HG02852 (cell line): ENCODE data around the gene ADD3.
"Not testable (repeated sequence)": the region's sequence is repeated elsewhere in the genome, so short reads cannot be mapped to it uniquely, and the experiment has no call there.

Experiments
- ATAC-seq: cut with Tn5 transposase; IDR thresholded peaks from one replicate; pipeline ENCODE4 v1.9.1; 2021; ENCODE audit warnings: mild to moderate bottlenecking, moderate library complexity; ENCODE audit not compliant: unreplicated experiment

The ADD3 gene

DNA sequence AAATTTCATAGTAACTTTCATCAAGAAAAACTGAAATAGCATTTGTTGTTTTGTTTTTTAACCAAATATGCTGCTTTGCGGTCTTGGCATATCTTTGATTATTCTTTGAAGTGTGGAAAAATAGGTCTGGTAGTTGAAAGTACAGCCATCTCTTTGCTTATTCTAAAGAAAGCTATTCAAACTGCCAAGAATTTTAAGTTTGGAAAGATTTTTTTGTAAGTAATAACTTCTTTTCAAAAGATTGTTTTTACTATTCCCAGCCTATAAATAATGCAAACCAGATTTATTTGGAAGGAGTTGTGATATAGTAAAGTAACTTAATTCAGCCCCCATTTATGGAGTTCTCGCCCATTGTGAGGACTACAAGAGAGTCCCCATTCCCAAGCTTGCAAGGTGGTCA is 87.0 kb downstream of the ADD3 start:
- ATAC-seq: no peak

DNA sequence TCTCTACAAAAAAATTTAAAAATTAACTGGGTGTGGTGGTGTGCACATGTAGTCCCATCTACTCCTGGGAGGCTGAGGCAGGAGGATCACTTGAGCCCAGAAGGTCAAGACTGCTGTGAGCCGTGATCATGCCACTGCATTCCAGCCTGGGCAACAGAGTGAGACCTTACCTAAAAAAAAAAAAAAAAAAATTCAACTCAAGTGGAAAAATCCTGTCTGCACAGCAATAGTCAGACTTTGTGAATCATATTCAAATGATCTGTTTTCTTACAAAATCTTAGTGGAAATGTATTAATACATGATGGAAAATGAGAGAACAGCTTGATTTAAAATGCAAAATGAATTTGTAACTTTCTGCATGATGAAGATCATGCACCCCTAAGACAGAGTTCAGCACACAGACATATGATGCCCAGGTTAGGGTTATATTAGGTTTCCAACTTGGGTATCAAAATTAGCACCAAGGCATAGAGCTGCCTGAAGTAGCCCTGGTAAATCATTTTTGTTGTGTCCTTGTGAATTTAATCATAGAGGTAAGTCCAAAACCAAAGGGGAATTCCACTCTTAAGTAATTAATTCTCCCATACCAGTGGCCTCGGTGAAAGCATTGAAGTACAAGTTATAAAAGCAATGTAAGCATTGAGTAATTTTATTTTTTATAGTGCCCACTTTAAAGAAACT is 93.8 kb downstream of the ADD3 start:
- no peak for ATAC-seq

DNA sequence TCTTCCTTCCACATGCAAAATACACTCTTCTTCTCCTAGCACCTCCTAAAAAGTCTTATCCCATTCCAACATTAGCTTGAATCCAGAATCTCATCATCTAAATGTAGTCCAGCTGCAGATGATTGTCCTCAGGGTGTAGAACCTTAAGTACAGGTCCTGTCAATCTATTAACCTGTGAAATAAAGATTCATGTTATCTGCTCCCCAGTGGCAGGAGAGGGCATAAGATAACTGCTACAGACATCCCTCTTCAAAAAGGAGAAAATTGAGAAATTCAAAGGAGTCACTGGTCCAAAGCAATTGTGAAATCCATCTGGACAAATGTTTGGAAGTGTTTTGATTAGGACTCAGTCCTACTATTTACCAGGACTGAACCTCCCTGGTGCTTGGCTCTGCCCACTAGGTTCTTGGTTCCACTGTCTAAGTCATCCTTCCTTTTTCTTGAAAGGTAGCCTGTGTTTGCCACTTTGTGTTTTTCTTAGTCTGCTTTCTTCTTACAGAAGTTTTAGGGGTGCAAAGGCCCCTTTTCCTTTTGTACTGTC is 96.2 kb downstream of the ADD3 start:
- ATAC-seq: no peak

DNA sequence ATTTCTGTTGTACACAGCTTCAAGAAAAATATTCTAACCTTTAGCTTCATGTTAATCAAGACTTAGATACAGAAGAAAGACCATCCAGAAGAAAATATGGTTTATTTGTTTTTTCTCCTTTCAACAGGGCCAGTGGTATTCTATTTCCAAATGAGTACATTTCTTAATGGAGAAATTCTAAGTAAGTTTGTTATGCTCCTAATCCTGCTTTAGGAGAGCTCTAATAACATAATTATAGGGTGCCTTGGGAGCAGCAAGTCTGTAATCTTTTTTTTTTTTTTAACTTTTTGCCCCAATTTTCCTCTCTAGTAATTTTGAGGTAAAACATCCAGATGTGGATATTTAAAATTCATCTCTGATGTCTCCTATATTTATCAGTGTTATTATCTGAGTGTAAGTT is 98.1 kb downstream of the ADD3 start:
- no peak for ATAC-seq

DNA sequence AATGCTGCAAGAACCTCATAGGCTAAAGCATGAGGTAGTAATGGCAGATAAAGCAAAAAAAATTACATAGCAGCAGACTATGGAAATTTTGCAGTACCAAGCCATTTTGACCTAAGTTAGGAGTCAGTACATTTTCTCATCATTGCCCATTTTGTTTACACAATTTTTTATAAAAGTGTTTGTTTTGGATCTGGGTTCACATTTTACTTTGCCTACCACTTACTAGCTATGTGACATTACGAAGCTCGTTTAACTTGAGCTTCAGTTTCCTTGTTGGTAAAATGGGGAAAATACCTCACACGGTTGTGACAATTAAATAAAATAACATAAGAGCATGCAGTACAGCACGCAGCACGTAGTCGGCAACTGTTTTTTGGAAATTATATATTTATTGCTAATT is 99.6 kb downstream of the ADD3 start:
- no peak for ATAC-seq

DNA sequence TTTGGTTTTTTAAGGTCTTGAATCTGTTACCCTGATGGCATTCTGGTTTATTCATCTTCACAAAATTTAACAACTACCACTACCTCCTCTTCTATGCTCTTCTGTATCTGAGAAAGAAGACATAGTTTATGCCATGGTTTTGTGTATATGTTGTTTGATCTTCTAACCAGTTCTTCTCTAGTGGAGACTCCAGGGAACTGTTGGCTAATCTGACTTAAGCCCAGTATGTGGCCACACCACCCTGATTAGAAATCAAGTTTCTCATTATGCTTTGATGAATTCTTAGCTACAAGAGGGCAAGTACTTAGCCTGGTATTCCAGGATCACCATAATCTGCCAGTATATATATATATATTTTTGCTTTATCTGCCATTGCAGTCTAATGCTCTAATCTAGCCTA is 100.1 kb downstream of the ADD3 start:
- ATAC-seq: no peak

DNA sequence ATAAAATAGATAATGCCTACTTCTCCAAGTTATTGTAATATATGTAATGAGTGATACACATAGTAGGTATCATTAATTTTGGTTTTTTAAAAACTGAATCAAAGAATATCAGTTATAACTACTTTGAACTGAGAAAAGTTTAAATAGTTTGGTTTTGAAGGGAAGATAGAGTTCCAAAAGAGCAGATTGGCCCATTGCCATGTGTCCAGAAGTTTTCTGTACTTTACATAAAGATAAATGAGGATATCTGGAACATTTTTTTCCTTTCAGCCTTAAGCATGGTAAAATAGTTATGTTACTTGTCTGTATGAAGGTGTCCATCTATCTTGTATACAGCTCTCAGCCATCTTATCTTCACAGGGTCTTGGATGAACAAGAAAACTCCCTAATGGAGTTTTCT is 101.7 kb downstream of the ADD3 start:
- no peak for ATAC-seq

DNA sequence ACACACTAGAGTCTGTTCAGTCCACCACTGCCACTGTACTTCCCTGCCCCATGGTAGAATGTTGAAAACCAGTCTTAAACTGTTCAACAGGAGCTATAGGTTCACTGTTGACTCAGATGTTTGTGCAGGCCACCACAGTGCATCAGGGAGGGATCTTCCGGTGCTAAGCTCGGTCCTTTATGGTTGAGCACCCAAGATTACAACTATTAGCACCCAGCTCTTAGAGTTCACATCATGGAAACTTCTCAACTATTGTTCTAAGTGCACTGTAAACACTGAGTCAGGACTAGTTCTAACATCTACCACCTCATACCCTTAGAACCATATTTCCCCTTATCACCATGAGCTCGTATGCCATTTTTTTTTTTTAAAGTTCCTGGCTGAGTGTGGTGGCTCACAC is 102.6 kb downstream of the ADD3 start:
- no peak for ATAC-seq

DNA sequence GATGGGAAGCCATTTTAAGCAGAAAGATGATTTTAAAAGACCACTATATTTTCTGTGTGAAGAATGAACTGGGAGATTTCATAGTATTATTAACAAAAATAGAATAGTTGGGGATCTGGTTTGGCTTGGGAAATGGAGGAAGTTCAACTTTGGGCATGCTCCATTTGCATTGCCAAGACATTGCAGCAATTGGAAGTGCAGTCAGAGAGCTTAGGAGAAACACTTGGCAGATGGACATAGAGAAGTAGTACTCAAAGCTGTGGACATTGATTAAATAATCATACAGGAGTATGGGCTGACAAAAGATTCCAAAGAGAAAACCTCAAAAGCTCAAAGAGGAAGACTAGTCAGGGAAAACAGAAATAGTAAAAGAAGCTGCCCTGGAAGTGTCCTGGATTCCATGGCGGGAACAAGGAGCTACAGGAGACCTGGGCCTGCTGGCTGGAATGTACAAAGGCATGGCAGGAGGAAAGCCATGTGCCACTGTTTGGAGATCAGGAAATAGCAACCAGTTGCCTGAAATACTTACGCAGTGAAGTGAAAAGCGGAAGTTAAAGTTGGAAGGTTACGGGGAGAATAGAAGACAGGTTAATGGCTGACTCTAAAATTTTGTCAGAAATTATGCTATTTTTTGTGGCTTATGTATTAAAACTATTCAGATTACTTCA is 106.0 kb downstream of the ADD3 start:
- no peak for ATAC-seq

DNA sequence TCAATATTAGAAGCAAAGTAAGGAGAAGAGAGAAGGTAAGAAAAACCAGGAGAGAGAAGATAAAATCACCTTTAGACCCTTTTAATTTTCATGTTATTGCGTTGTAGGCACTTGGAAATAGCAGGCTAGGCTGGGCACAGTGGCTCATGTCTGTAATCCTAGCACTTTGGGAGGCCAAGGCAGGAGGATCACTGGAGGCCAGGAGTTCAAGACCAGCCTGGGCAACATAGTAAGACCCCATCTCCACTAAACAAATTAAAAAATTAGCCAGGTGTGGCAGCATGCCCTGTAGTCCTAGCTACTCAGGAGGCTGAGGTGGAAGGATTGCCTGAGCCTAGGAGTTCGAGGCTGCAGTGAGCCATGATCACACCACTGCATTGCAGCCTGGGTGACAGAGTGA is 106.9 kb downstream of the ADD3 start:
- ATAC-seq: not testable (repeated sequence)

DNA sequence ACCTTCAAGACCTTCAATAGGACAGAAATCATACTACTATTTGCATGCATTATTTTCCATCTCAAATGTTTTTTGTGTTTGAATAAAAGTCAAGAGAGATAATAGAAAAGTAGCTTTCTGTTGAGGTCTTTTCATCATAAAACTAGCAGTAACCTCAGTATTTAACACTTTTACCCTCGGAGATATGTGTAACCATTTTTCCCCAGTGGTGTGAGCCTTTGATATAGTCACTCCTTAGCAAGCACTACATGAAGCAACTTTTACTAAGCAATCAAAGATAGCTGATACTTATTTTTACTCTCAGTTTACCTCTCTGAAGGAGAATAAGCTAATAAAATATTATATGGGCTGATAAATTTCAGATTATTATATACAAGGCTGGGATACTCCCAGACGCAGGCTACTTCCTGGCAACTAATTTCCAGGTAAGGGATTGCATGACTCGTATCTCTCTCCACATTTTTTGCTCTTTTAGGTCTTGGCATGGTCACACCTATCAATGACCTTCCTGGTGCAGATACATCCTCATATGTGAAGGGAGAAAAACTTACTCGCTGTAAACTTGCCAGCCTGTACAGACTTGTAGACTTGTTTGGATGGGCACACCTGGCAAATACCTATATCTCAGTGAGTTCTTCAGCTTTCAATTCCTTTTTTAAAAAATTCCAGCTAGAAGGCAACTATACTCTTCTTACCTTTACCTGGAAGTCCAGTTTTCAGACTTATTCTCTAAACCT is 108.2 kb downstream of the ADD3 start:
- no peak for ATAC-seq

DNA sequence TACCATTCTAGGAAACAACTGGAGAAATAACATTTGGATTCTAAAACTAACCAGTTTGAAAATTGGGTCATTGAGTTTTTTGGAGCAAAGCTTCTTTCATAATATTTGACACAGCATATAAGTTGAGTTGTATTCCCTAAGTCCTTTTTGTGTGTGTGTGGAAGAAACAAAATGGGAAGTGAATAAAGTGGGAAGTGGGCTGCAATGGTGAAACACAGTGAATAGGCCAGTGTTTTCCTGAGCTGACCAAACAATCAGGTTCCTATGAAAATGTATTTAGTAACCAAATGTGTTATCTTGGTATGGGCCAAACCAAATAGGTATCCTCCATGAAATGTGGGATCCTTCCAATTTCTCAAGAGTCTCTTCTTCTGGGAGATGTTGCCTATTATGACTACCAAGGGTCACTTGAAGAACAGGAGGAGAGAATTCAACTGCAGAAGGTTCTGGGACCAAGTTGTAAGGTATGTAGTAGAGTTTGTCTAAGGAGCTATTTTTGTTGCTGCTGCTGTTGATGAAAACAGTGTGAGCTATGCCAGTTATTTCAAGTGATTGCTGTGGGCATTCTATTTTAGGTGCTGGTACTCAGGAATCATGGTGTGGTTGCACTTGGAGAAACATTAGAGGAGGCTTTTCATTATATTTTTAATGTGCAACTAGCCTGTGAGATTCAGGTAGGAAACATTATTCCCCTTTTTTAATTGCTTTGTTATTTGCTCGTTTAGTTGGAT is 111.3 kb downstream of the ADD3 start:
- ATAC-seq: no peak

DNA sequence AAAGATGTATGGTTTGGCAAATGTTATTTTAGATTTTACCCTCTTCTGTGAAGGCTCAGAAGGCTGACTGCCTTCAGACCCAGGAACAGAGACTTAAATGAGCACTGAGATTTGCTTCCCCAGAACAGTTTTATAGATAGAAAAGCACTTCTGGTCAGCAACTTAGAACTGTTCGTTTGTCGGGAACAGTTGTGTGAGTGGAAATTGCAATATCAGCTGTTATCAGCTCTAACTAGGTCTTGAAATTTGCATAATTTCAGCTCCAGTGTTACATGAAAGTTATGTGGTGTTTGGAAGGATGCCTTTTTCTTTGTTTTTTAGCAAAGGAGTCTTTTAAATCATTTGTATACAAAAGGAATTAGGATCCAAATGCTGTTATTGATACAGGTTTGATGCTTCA is 115.8 kb downstream of the ADD3 start:
- ATAC-seq: no peak

DNA sequence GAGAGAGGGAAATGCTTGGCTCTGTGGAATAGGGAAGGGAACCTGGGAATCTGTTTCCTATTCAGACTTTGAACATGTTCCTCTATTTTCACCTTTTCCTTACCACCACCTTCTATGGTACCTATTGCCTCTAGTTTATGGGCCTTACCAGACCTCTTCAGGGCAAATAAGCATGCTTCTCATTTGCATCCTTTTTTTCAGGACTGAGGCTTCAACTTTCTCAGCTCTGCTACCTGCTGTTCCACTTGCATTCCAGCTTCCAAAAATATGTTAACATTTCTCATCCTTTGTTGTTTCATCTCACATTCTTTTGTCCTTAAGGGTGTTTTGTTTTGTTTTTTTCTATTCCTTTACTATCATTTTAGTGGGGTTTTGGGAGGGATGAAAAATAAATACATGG is 121.7 kb downstream of the ADD3 start:
- ATAC-seq: no peak

DNA sequence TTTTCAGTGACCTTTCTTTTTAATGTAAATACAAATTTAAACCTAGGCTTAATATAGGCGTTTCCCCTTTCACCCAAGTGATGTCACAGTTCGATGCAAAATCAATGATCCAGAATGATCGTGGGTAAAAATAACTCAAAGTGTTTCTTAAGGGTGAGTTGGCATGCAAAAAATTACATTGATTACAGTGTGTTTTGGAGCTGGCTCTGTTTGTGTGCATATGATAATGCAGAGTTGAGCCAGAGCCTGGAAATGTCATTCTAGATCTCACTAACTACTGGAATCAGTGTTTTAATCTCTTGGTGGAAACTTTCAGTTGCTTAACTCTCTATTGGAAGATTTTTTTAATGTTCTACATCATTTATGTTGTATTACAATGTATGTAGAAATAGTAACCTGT is 127.1 kb downstream of the ADD3 start:
- ATAC-seq: no peak

DNA sequence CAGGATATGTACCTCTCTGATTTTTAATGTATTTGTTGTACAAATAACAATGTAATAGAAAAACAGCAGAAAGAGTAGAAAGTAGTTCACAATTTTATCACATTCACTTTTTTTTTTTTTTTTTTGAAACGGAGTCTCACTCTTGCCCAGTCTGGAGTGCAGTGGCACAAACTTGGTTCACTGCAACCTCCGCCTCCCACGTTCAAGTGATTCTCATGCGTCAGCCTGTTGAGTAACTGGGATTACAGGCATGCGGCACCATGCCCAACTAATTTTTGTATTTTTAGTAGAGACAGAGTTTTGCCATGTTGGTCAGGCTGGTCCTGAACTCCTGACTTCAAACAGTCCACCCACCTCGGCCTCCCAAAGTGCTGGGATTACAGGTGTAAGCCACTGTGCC is 128.1 kb downstream of the ADD3 start:
- ATAC-seq: not testable (repeated sequence)

DNA sequence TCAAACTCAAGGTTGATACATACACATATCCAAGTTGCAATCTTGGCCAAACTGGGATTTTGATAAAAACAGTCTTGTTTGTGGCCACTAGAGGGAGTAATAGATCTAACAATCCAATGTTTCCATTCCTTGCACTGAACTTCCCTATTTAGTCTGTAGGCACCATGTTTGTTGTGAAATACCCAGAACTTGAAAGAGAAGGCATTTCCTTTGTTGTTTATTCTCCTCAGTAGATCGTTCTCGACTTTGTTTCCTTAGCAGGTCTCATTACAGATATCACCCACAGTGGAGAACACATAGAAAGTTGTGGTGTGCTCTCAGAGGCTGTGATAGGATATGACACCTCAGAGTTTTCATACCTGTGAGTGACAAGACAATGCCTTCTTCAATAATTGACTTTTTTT is 129.4 kb downstream of the ADD3 start:
- ATAC-seq: peak; percentile 46

DNA sequence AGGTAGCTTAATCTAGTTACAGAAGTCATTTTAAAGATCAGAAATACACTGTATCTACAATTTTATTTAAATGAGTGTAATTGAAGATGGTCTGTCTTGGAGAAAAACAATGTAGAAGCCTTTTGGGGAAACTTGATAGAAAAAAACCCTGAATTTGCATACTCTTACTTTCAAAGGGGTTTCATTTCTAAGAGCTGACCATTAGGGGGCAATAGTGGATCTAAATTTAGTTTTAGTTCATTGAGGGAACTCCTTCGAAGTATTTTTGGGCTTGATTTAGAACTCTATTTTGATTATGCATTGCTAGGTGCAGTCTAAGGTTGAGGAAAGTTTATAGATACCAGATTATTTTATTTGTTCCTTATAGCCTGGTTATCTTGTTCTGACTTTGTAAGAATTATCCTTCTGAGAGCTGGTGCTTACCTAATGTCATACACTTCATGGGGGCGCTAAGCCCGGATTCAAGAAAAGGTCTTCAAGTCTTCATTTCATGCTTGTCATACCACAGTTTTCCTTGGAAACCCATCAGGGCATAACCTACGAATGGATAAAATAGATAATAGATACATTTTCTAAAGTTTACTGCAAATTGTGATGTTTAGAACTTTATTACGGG is 130.5 kb downstream of the ADD3 start:
- ATAC-seq: peak; percentile 56

DNA sequence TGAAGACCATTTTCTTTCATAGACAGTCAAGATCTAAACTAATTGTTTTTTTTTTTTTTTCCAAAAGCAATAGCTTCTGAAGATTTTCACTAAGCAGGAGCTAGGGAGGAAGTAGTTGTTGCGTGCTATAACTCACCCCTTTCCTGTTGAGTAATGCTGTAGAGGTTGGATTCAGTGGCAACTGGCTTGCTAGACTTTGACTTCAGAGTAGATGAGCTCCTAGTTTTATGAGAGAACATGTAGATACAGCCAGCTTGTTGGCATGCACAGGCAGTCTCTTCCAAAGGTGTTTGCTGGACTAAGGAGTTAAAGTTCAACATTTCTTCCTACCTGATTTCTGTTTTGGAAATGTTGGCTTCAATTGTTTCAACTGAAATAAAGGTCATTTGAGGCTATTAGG is 133.4 kb downstream of the ADD3 start:
- ATAC-seq: no peak

DNA sequence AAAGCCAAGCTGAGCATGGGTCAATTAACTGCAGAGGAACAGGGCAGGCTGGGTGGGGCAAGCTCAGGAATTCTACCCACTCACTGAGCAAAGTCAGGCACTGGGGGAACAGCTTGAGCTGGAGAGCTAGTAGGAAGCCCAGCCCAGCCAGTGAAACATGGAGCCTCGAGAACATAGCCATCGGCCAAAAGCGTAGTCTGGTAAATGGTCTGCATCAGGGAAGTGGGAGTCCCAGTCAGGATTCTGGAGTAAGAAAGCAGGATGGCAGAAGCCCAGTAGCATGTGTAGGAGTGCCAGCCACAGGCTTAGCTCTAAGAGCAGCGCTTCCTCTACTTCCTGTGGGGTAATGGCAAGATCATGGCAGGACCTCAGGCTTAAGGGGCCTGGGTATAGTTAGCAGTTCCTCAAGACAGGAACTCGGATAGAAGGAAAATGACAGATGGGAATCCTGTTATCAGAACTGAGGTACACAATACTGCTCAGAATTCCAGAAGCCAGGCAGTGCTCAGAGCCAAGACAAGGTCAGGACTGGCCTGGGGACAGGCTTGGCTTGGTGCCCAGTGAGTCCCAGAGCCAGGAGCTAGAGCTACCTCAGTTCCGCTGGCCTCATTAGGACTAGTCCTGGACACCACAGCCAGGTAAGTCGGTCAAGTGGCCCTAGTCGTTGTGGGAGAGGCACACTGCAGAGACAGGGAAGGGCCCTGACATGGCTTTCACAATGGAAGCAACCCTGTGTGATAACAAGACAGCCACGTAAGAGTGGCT is 134.3 kb downstream of the ADD3 start:
- ATAC-seq: no peak
